Measurements from ENCODE around the gene UCHL1. TPM values are rescaled to one million over a fixed set of nuclear protein-coding genes. Genes with fewer than 3 reads are reported as not detected.

UCHL1 gene
- total and polyA plus RNA-seq, 2 of the 13 experiments (the other 11 are each of a cell fraction or from before 2014, with no cell fraction given): not detected

DNA sequence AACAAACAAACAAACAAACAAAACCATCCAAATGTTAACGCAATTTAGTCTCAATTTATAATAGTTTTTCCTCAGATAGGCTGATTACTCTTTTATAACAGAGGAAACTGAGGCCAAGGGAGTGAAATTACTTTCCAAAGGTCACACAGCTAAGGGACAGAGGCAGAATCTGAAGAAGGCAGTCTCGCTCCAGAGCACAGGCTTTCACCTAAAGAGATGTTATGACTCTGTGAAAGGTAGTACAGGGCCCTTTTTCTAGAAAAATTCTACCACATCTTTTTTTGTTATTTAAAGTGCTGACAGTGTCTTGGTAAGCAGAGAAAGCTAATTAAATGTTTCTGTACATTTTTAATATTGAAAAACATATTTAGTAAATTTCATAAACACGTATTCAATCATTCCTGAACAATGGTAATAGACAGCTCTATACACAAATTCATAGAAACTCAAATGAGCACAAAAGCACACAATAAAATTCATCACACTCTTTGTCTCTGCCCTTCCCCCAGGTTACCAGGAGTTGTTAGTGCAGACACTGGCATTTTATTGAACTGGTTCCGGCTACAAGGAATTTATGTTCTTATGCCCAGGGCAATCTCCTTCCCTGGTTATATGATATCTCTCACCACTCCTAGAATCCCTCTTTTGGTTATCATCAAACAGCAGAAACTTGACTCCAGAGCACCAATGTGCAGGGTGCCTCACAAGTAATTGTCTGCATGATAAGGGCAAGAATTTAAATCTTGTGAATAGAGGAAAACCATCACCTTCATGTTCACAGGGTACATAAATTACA lies 34.7 kb upstream of the UCHL1 start:
- no TSS peak for BruUV-seq (replicated peaks)
- in situ Hi-C loops (cut with HindIII; ENCODE audit: extremely low pct_ligation_motif_present, low pct_unique_long_range_greater_than_20kb) (no loop called here), intact Hi-C loops (cut with micrococcal nuclease; ENCODE audit: unreplicated experiment) (no loop called here)
- 35% methylated on average over 4 of the region's 4 CpGs for WGBS (ENCODE audit: low lambda C conversion rate)
- no peak for ATAC-seq
- POLR2A ChIA-PET: no interaction called here
- Histone ChIP-seq H3K27me3 (ENCODE audit: control insufficient read depth in 1 of 2, insufficient read depth in 2 of 2, low read length in 2 of 2) (peaks cover 0 to 16% of the 10 kb centered on the region in 2 experiments; a peak in 3 of 5 replicates), H3K9ac (ENCODE audit: insufficient read depth, low read depth, low read length) (no peak overlapping the region), H3K4me1 (ENCODE audit: insufficient read depth, low read length) (peaks cover 6% of the 10 kb centered on the region), H3K4me3 (replicated peaks in 1 of 3; ENCODE audit: insufficient read depth in 1 of 3, low read depth in 2 of 3, low read length in 3 of 3) (no peak overlapping the region), H3K4me2 (ENCODE audit: low read depth, low read length) (no peak overlapping the region), H3K27ac (ENCODE audit: extremely low read length, insufficient read depth, low read length) (no peak overlapping the region), H3K79me2 (ENCODE audit: insufficient read depth, low read length) (no peaks in the 10 kb centered on the region), H3K9me3 (ENCODE audit: low read length) (no peaks in the 10 kb centered on the region), H3K36me3 (replicated peaks in 1 of 2; ENCODE audit: control insufficient read depth in 1 of 2, insufficient read depth in 2 of 2, low read length in 2 of 2) (no peaks in the 10 kb centered on the region), H2AFZ (ENCODE audit: low read length) (no peak overlapping the region), H4K20me1 (ENCODE audit: insufficient read depth, low read length) (no peaks in the 10 kb centered on the region)
- CTCF ChIA-PET (ENCODE audit: low intra/inter-chr PET ratio, low total read pairs): no interaction called here
- TF ChIP-seq ZNF24 (IDR thresholded peaks at IDR 0.05): no peak
- TF ChIP-seq ARID2 (CRISPR knock-in tag; IDR thresholded peaks at IDR 0.05; ENCODE audit: borderline replicate concordance): no peak
- TF ChIP-seq ZNF274 (CRISPR knock-in tag; IDR thresholded peaks at IDR 0.05): no peak
- TF ChIP-seq ZNF570 (CRISPR knock-in tag; IDR thresholded peaks at IDR 0.05; ENCODE audit: borderline replicate concordance): no peak
- TF ChIP-seq ZC3H4 (CRISPR knock-in tag; IDR thresholded peaks at IDR 0.05; ENCODE audit: borderline replicate concordance): no peak
- TF ChIP-seq FOXJ3 (CRISPR knock-in tag; IDR thresholded peaks at IDR 0.05; ENCODE audit: borderline replicate concordance): no peak
- TF ChIP-seq ZNF652 (CRISPR knock-in tag; IDR thresholded peaks at IDR 0.05; ENCODE audit: borderline replicate concordance, low read depth): no peak
- DNase-seq (ENCODE audit: low spot score): no peak
- no peak for FAIRE-seq

- ChIA-PET CTCF (ENCODE audit: low intra/inter-chr PET ratio, low total read pairs) (no interaction called here), POLR2A (no interaction called here)
- TF ChIP-seq, protein P1, sequence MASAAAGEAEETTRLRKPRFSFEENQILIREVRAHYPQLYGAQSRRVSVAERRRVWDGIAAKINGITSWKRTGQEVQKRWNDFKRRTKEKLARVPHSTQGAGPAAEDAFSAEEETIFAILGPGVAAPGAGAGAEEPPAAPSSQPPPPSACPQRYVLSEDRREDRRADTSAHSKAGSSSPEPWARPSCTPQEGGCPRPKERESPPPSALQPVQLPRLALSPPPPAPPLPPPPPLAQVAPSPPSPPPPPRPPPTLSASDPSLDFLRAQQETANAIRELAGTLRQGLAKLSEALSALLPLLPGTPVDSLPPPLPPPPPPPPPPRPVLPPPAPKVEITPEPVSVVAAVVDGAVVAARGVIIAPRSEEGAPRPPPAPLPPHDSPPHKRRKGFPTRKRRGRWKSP (CRISPR knock-in tag; IDR thresholded peaks at IDR 0.05): no peak
- TF ChIP-seq RFX5 (IDR thresholded peaks at IDR 0.05; ENCODE audit: low read depth, low read length) (no peak), ZNF672 (CRISPR knock-in tag; IDR thresholded peaks at IDR 0.05) (no peak)
- H3K27me3 ChIP-seq (ENCODE audit: control insufficient read depth in 1 of 2, insufficient read depth in 2 of 2, low read length in 2 of 2): no peaks in the 10 kb centered on the region
- H3K4me3 ChIP-seq (replicated peaks in 1 of 3; ENCODE audit: insufficient read depth in 1 of 3, low read depth in 2 of 3, low read length in 3 of 3): no peak overlapping the region
- H3K4me2 ChIP-seq (ENCODE audit: low read depth, low read length): no peak overlapping the region
- no peaks in the 10 kb centered on the region for H3K9me3 ChIP-seq (ENCODE audit: low read length)
- H3K79me2 ChIP-seq (ENCODE audit: insufficient read depth, low read length): no peaks in the 10 kb centered on the region
- H3K4me1 ChIP-seq (ENCODE audit: insufficient read depth, low read length): no peaks in the 10 kb centered on the region
- H3K36me3 ChIP-seq (replicated peaks in 1 of 2; ENCODE audit: control insufficient read depth in 1 of 2, insufficient read depth in 2 of 2, low read length in 2 of 2): no peaks in the 10 kb centered on the region
- intact Hi-C loops (cut with micrococcal nuclease; ENCODE audit: unreplicated experiment): no loop called here
- in situ Hi-C loops (cut with HindIII; ENCODE audit: extremely low pct_ligation_motif_present, low pct_unique_long_range_greater_than_20kb): no loop called here
- no peaks in the 10 kb centered on the region for H4K20me1 ChIP-seq (ENCODE audit: insufficient read depth, low read length)
- H3K27ac ChIP-seq (ENCODE audit: extremely low read length, insufficient read depth, low read length): no peak overlapping the region
- no peak overlapping the region for H3K9ac ChIP-seq (ENCODE audit: insufficient read depth, low read depth, low read length)
- 35% methylated on average over 4 of the region's 4 CpGs for WGBS (ENCODE audit: low lambda C conversion rate)
- ATAC-seq (no peak), FAIRE-seq (no peak), DNase-seq (ENCODE audit: low spot score) (no peak)
- BruUV-seq (replicated peaks): no TSS peak
- no peak overlapping the region for H2AFZ ChIP-seq (ENCODE audit: low read length)
Measured at GRCh38 chr4:41227902-41228301, 28.8 kb upstream of the UCHL1 start.
